Measurements from ENCODE around the gene MRPS9. TPM values are rescaled to one million over a fixed set of nuclear protein-coding genes. Genes with fewer than 3 reads are reported as not detected.

MRPS9 gene
- polyA plus RNA-seq, 1 donor from 2014 or later = 43.5 TPM

DNA sequence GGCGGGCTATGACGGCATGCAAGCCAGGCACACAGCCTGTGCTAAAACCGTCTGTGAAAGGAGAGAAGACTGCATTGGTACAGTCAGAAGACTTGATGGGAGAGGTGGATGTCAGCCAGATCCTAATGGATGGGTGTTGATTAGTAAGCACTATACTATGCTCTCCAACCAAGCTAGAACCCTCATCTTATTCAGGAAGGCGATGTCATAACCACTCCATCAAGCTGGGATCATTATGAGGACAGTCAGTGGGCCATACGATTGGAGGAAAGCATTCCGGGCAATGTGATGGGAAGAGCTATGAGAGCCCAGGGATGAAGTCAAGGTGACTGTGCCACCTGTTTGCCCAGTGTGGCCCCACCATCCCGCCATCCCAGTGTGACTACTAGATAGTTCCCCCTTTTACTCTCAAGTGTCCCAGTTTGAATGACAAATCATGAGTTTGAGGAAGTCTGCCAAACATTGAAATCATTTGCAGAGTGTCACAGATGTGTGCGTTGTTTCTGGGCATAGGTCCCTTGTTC is 66.4 kb downstream of the MRPS9 start:
- Histone ChIP-seq H3K4me2 (ENCODE audit: low read length) (no peak overlapping the region), H3K27ac (ENCODE audit: low read length) (no peak overlapping the region), H3K36me3 (ENCODE audit: insufficient read depth, low read length) (no peaks in the 10 kb centered on the region), H3K9ac (ENCODE audit: low read length) (no peak overlapping the region), H3K79me2 (replicated peaks; ENCODE audit: insufficient read depth, low read length) (no peaks in the 10 kb centered on the region), H3K9me2 (ENCODE audit: insufficient read depth, low read length) (no peaks in the 10 kb centered on the region), H2AFZ (ENCODE audit: low read depth, low read length) (no peak overlapping the region), H3K27me3 (ENCODE audit: insufficient read depth, low read depth, low read length) (no peaks in the 10 kb centered on the region), H3F3A (ENCODE audit: insufficient read depth, low read length, poor library complexity, severe bottlenecking) (no peaks in the 10 kb centered on the region), H3K4me3 (ENCODE audit: low read length) (no peak overlapping the region), H4K20me1 (ENCODE audit: insufficient read depth) (no peaks in the 10 kb centered on the region), H3K9me3 (ENCODE audit: low read length) (no peaks in the 10 kb centered on the region)
- no peak for TF ChIP-seq RAD21 (conservative IDR thresholded peaks at IDR 0.05)
- TF ChIP-seq MXI1 (conservative IDR thresholded peaks at IDR 0.05; ENCODE audit: poor library complexity, severe bottlenecking) = no peak
- TF ChIP-seq EZH2 (IDR thresholded peaks at IDR 0.05; ENCODE audit: borderline replicate concordance, insufficient read depth, low read length, poor library complexity, severe bottlenecking) = no peak
- TF ChIP-seq SMC3 (conservative IDR thresholded peaks at IDR 0.05; ENCODE audit: poor library complexity) = no peak
- no peak for TF ChIP-seq POLR2AphosphoS5 (IDR thresholded peaks at IDR 0.05)
- no peak for TF ChIP-seq TAF1 (IDR thresholded peaks at IDR 0.05; ENCODE audit: low read depth)
- TF ChIP-seq, protein P1, sequence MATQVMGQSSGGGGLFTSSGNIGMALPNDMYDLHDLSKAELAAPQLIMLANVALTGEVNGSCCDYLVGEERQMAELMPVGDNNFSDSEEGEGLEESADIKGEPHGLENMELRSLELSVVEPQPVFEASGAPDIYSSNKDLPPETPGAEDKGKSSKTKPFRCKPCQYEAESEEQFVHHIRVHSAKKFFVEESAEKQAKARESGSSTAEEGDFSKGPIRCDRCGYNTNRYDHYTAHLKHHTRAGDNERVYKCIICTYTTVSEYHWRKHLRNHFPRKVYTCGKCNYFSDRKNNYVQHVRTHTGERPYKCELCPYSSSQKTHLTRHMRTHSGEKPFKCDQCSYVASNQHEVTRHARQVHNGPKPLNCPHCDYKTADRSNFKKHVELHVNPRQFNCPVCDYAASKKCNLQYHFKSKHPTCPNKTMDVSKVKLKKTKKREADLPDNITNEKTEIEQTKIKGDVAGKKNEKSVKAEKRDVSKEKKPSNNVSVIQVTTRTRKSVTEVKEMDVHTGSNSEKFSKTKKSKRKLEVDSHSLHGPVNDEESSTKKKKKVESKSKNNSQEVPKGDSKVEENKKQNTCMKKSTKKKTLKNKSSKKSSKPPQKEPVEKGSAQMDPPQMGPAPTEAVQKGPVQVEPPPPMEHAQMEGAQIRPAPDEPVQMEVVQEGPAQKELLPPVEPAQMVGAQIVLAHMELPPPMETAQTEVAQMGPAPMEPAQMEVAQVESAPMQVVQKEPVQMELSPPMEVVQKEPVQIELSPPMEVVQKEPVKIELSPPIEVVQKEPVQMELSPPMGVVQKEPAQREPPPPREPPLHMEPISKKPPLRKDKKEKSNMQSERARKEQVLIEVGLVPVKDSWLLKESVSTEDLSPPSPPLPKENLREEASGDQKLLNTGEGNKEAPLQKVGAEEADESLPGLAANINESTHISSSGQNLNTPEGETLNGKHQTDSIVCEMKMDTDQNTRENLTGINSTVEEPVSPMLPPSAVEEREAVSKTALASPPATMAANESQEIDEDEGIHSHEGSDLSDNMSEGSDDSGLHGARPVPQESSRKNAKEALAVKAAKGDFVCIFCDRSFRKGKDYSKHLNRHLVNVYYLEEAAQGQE (IDR thresholded peaks at IDR 0.05; ENCODE audit: borderline replicate concordance) = no peak
- TF ChIP-seq EP300 (conservative IDR thresholded peaks at IDR 0.05; ENCODE audit: poor library complexity, severe bottlenecking) = no peak
- TF ChIP-seq, protein P2, sequence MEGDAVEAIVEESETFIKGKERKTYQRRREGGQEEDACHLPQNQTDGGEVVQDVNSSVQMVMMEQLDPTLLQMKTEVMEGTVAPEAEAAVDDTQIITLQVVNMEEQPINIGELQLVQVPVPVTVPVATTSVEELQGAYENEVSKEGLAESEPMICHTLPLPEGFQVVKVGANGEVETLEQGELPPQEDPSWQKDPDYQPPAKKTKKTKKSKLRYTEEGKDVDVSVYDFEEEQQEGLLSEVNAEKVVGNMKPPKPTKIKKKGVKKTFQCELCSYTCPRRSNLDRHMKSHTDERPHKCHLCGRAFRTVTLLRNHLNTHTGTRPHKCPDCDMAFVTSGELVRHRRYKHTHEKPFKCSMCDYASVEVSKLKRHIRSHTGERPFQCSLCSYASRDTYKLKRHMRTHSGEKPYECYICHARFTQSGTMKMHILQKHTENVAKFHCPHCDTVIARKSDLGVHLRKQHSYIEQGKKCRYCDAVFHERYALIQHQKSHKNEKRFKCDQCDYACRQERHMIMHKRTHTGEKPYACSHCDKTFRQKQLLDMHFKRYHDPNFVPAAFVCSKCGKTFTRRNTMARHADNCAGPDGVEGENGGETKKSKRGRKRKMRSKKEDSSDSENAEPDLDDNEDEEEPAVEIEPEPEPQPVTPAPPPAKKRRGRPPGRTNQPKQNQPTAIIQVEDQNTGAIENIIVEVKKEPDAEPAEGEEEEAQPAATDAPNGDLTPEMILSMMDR (IDR thresholded peaks at IDR 0.05; ENCODE audit: poor library complexity, severe bottlenecking) = no peak

DNA sequence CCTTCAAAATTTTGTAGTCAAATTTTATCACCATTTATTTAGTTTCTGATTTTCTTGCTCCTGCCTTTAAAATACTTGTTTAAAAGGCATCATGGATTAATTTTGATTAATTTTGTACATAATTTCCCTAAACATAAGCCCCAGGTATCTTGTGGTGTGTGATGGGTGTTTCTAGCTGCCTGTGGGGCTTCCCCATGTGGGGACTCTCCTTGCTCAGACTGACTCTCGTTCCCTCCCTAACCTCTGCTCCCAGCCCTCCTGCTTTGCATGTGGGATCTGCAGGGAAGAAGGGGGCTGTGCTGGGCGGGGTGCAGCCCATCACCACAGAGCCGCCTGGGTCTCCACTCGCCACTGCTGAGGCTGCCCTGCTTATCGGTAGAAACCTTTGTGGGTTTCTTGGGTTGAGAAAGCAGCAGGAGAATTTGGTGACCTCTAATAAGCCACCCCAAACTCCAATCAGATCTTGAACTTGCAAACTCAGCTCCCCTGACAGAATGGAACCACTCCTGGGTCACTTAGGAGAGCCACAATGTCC is 72.5 kb downstream of the MRPS9 start:
- Histone ChIP-seq H3K27me3 (ENCODE audit: insufficient read depth, low read depth, low read length) (no peaks in the 10 kb centered on the region), H3K4me2 (ENCODE audit: low read length) (no peak overlapping the region), H3K27ac (ENCODE audit: low read length) (no peak overlapping the region), H2AFZ (ENCODE audit: low read depth, low read length) (no peak overlapping the region), H3K9ac (ENCODE audit: low read length) (no peak overlapping the region), H3F3A (ENCODE audit: insufficient read depth, low read length, poor library complexity, severe bottlenecking) (no peaks in the 10 kb centered on the region), H3K4me3 (ENCODE audit: low read length) (no peak overlapping the region), H4K20me1 (ENCODE audit: insufficient read depth) (no peaks in the 10 kb centered on the region), H3K79me2 (replicated peaks; ENCODE audit: insufficient read depth, low read length) (no peaks in the 10 kb centered on the region), H3K9me3 (ENCODE audit: low read length) (no peaks in the 10 kb centered on the region), H3K9me2 (ENCODE audit: insufficient read depth, low read length) (no peaks in the 10 kb centered on the region), H3K36me3 (ENCODE audit: insufficient read depth, low read length) (no peaks in the 10 kb centered on the region)
- no peak for TF ChIP-seq SMC3 (conservative IDR thresholded peaks at IDR 0.05; ENCODE audit: poor library complexity)
- TF ChIP-seq, protein P1 (IDR thresholded peaks at IDR 0.05; ENCODE audit: borderline replicate concordance) = no peak
- no peak for TF ChIP-seq RAD21 (conservative IDR thresholded peaks at IDR 0.05)
- TF ChIP-seq MXI1 (conservative IDR thresholded peaks at IDR 0.05; ENCODE audit: poor library complexity, severe bottlenecking) = no peak
- no peak for TF ChIP-seq EP300 (conservative IDR thresholded peaks at IDR 0.05; ENCODE audit: poor library complexity, severe bottlenecking)
- TF ChIP-seq, protein P2 (IDR thresholded peaks at IDR 0.05; ENCODE audit: poor library complexity, severe bottlenecking) = no peak
- TF ChIP-seq EZH2 (IDR thresholded peaks at IDR 0.05; ENCODE audit: borderline replicate concordance, insufficient read depth, low read length, poor library complexity, severe bottlenecking) = no peak
- no peak for TF ChIP-seq POLR2AphosphoS5 (IDR thresholded peaks at IDR 0.05)
- TF ChIP-seq TAF1 (IDR thresholded peaks at IDR 0.05; ENCODE audit: low read depth) = no peak

All from neural cell (in vitro differentiated cells).